NCI-H2107 (cell line): ENCODE measurements around the gene ZNF354B.

Source experiments
- DNase-seq: peaks from one replicate; lab custom pipeline; 2025; lab: John Stamatoyannopoulos, UW

ZNF354B gene

GRCh38 chr5:178883815-178884430, 24.2 kb downstream of the ZNF354B start:
- no peak for DNase-seq

GRCh38 chr5:178895615-178896571, 36.1 kb downstream of the ZNF354B start, which contains the start of gene ZFP2:
Gene ZFP2, plus strand, starts transcription at chr5:178895913. Its CDS starts 35,401 bp downstream, at chr5:178931314.
- DNase-seq, result peak; percentile 7

- DNase-seq, result no peak
These were observed 39.5 kb downstream of the ZNF354B start for GRCh38 chr5:178899289-178899688.

GRCh38 chr5:178902849-178903248, 43.1 kb downstream of the ZNF354B start:
- no peak for DNase-seq

- DNase-seq, result no peak
These were observed 72.3 kb downstream of the ZNF354B start for GRCh38 chr5:178931846-178932760.
